ENCODE data around the gene AEN.

The AEN gene

GRCh38 chr15:88674661-88675060 is 53.5 kb downstream of the AEN start:
- no peak overlapping the region for H3K27ac ChIP-seq (ENCODE audit: insufficient read depth, low read depth, low read length, poor library complexity, severe bottlenecking)
- WGBS, 2 experiments = 70 to 73% methylated on average over 4 of the region's 4 CpGs
- no peak overlapping the region for H3K4me3 ChIP-seq (ENCODE audit: insufficient read depth, low read depth, low read length)

GRCh38 chr15:88678755-88679154 is 57.6 kb downstream of the AEN start:
- no peaks in the 10 kb centered on the region for H3K9me3 ChIP-seq (ENCODE audit: control insufficient read depth, low read length)
- H3K27me3 ChIP-seq (ENCODE audit: control insufficient read depth, insufficient read depth, low read length, poor library complexity, severe bottlenecking) = no peaks in the 10 kb centered on the region
- H3K4me3 ChIP-seq (ENCODE audit: insufficient read depth, low read depth, low read length) = no peak overlapping the region
- H3K27ac ChIP-seq (ENCODE audit: insufficient read depth, low read depth, low read length, poor library complexity, severe bottlenecking) = no peak overlapping the region
- 92 to 93% methylated on average over 6 of the region's 6 CpGs for WGBS, 2 experiments
- H3K4me1 ChIP-seq (ENCODE audit: control insufficient read depth, insufficient read depth, low read length) = no peaks in the 10 kb centered on the region
- no peaks in the 10 kb centered on the region for H3K36me3 ChIP-seq (ENCODE audit: control insufficient read depth, insufficient read depth, low read length)

More at GRCh38 chr15:88674661-88675060, 53.5 kb downstream of the AEN start:
- Histone ChIP-seq H3K36me3 (ENCODE audit: control insufficient read depth, insufficient read depth, low read length) (no peaks in the 10 kb centered on the region), H3K9me3 (ENCODE audit: control insufficient read depth, low read length) (no peaks in the 10 kb centered on the region), H3K4me1 (ENCODE audit: control insufficient read depth, insufficient read depth, low read length) (no peaks in the 10 kb centered on the region), H3K27me3 (ENCODE audit: control insufficient read depth, insufficient read depth, low read length, poor library complexity, severe bottlenecking) (no peaks in the 10 kb centered on the region)

- no peaks in the 10 kb centered on the region for H3K36me3 ChIP-seq (ENCODE audit: control insufficient read depth, insufficient read depth, low read length)
- H3K9me3 ChIP-seq (ENCODE audit: control insufficient read depth, low read length) = no peaks in the 10 kb centered on the region
- H3K4me3 ChIP-seq (ENCODE audit: insufficient read depth, low read depth, low read length) = no peak overlapping the region
- no peaks in the 10 kb centered on the region for H3K4me1 ChIP-seq (ENCODE audit: control insufficient read depth, insufficient read depth, low read length)
- H3K27ac ChIP-seq (ENCODE audit: insufficient read depth, low read depth, low read length, poor library complexity, severe bottlenecking) = no peak overlapping the region
- H3K27me3 ChIP-seq (ENCODE audit: control insufficient read depth, insufficient read depth, low read length, poor library complexity, severe bottlenecking) = no peaks in the 10 kb centered on the region
- WGBS, 2 experiments = 94 to 95% methylated on average over 13 of the region's 13 CpGs
Measured at GRCh38 chr15:88680241-88681001, 59.3 kb downstream of the AEN start.

GRCh38 chr15:88681610-88682221 is 60.6 kb downstream of the AEN start:
- no peaks in the 10 kb centered on the region for H3K36me3 ChIP-seq (ENCODE audit: control insufficient read depth, insufficient read depth, low read length)
- 86 to 87% methylated on average over 13 of the region's 13 CpGs for WGBS, 2 experiments
- H3K27ac ChIP-seq (ENCODE audit: insufficient read depth, low read depth, low read length, poor library complexity, severe bottlenecking) = no peak overlapping the region

More at GRCh38 chr15:88681610-88682221, 60.6 kb downstream of the AEN start:
- H3K9me3 ChIP-seq (ENCODE audit: control insufficient read depth, low read length) = no peaks in the 10 kb centered on the region
- H3K4me1 ChIP-seq (ENCODE audit: control insufficient read depth, insufficient read depth, low read length) = no peaks in the 10 kb centered on the region
- no peaks in the 10 kb centered on the region for H3K27me3 ChIP-seq (ENCODE audit: control insufficient read depth, insufficient read depth, low read length, poor library complexity, severe bottlenecking)
- no peak overlapping the region for H3K4me3 ChIP-seq (ENCODE audit: insufficient read depth, low read depth, low read length)

All from ectodermal cell (in vitro differentiated cells).